ENCODE data around the gene LZTR1. TPM values are rescaled to one million over a fixed set of nuclear protein-coding genes. Genes with fewer than 3 reads are reported as not detected.

LZTR1 gene
- total and polyA plus RNA-seq, 2 of the 4 experiments (the other 2 are of a cell fraction): 22.8 to 41.3 TPM

DNA sequence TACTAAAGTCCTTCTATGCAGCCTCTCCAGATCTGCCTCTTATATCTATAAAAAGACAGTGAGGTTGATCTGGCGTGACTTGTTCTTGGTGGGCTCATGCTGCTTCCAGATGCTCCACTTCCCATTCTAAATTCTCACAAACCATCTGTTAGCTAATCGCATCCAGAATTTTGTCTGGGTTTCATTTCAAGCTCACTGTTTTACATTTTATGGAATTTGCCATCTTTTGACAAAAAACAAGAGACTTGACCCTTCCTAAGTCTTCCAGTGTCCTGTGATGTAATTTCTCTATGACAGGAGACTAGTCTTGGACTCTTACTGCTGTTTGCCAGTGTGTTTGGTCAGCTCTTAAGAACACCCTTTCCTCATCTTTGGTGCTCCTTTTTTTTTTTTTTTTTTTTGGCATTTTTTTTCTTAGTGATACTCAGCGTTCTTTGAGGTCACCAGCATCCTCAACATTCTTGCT is 41.9 kb upstream of the LZTR1 start:
- WGBS, 2 experiments (ENCODE audit: extremely low coverage in 2 of 2, insufficient read length in 1 of 2): no CpG with 5 or more reads among the region's 3 CpGs
- Histone ChIP-seq H3K36me3 (ENCODE audit: control insufficient read depth, insufficient read depth, low read length) (peaks cover 23% of the 10 kb centered on the region), H2BK120ac (ENCODE audit: low read depth, low read length) (no peak overlapping the region), H4K8ac (ENCODE audit: low read depth in 2 of 2, low read length in 2 of 2) (no peak overlapping the region), H2BK20ac (ENCODE audit: low read depth, low read length) (no peak overlapping the region), H2AFZ (replicated peaks; ENCODE audit: low read length, poor library complexity) (no peak overlapping the region), H2AK5ac (ENCODE audit: low read depth, low read length) (no peak overlapping the region), H3K9me3 (ENCODE audit: control insufficient read depth, insufficient read depth, low read length) (no peaks in the 10 kb centered on the region), H3K56ac (ENCODE audit: extremely low read depth, insufficient read depth, low read length) (no peak overlapping the region), H4K91ac (ENCODE audit: insufficient read depth, low read depth, low read length) (no peak overlapping the region), H3K4ac (ENCODE audit: low read depth, low read length) (no peak overlapping the region), H3K18ac (ENCODE audit: low read depth, low read length) (no peak overlapping the region), H3K9ac (ENCODE audit: low read depth, low read length) (no peak overlapping the region), H3K23ac (ENCODE audit: low read depth, low read length) (no peak overlapping the region), H3K79me1 (ENCODE audit: low read depth in 1 of 2, low read length in 2 of 2) (peaks cover 8 to 72% of the 10 kb centered on the region in 2 experiments), H4K20me1 (ENCODE audit: insufficient read depth, low read length) (peaks cover 95% of the 10 kb centered on the region), H3K27ac (ENCODE audit: insufficient read depth, low read length) (no peak overlapping the region), H2BK15ac (ENCODE audit: low read depth, low read length) (no peak overlapping the region), H3K14ac (replicated peaks; ENCODE audit: low read depth, low read length) (no peak overlapping the region), H3K4me3 (ENCODE audit: insufficient read depth, low read depth, low read length) (no peak overlapping the region), H4K5ac (ENCODE audit: low read depth, low read length) (no peak overlapping the region), H3K4me2 (ENCODE audit: low read depth, low read length) (no peak overlapping the region), H3K27me3 (ENCODE audit: control insufficient read depth, insufficient read depth, low read length) (no peaks in the 10 kb centered on the region), H3K4me1 (ENCODE audit: control insufficient read depth, insufficient read depth, low read length) (peaks cover 8% of the 10 kb centered on the region), H2BK5ac (ENCODE audit: low read depth, low read length, poor library complexity, severe bottlenecking) (no peak overlapping the region), H3K9me1 (ENCODE audit: insufficient read depth, low read length) (peaks cover 17% of the 10 kb centered on the region), H2AK9ac (replicated peaks; ENCODE audit: low read depth, low read length, poor library complexity) (no peak overlapping the region)
- dilution Hi-C loops (cut with HindIII; ENCODE audit: low sequenced_read_pairs, unreplicated experiment) (no loop called here), in situ Hi-C loops (cut with MboI; ENCODE audit: low sequenced_read_pairs) (no loop called here), intact Hi-C loops (cut with micrococcal nuclease) (no loop called here)
- TF ChIP-seq, protein P1, sequence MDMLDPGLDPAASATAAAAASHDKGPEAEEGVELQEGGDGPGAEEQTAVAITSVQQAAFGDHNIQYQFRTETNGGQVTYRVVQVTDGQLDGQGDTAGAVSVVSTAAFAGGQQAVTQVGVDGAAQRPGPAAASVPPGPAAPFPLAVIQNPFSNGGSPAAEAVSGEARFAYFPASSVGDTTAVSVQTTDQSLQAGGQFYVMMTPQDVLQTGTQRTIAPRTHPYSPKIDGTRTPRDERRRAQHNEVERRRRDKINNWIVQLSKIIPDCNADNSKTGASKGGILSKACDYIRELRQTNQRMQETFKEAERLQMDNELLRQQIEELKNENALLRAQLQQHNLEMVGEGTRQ (IDR thresholded peaks at IDR 0.05; ENCODE audit: low read depth, low read length): no peak
- TF ChIP-seq CEBPB (IDR thresholded peaks at IDR 0.05; ENCODE audit: low read depth, low read length) (no peak), BHLHE40 (IDR thresholded peaks at IDR 0.05; ENCODE audit: low read depth, low read length) (no peak), MAZ (IDR thresholded peaks at IDR 0.05; ENCODE audit: borderline replicate concordance, low read depth, low read length) (no peak), RFX5 (IDR thresholded peaks at IDR 0.05; ENCODE audit: low read depth, low read length) (no peak), SMC3 (IDR thresholded peaks at IDR 0.05; ENCODE audit: low read depth, low read length) (no peak), RAD21 (IDR thresholded peaks at IDR 0.05; ENCODE audit: low read length) (no peak), MAFK (IDR thresholded peaks at IDR 0.05; ENCODE audit: low read depth, low read length) (no peak), NFE2L2 (IDR thresholded peaks at IDR 0.05; ENCODE audit: low read depth, low read length) (no peak), FOS (IDR thresholded peaks at IDR 0.05; ENCODE audit: low read depth, low read length) (no peak), MXI1 (IDR thresholded peaks at IDR 0.05; ENCODE audit: borderline replicate concordance, low read depth, low read length) (no peak), RCOR1 (IDR thresholded peaks at IDR 0.05; ENCODE audit: insufficient replicate concordance, low read length) (no peak), POLR2A (IDR thresholded peaks at IDR 0.05; ENCODE audit: low read depth, low read length) (no peak), CHD1 (IDR thresholded peaks at IDR 0.05; ENCODE audit: low read depth, low read length) (no peak)
- TF ChIP-seq, protein P2, sequence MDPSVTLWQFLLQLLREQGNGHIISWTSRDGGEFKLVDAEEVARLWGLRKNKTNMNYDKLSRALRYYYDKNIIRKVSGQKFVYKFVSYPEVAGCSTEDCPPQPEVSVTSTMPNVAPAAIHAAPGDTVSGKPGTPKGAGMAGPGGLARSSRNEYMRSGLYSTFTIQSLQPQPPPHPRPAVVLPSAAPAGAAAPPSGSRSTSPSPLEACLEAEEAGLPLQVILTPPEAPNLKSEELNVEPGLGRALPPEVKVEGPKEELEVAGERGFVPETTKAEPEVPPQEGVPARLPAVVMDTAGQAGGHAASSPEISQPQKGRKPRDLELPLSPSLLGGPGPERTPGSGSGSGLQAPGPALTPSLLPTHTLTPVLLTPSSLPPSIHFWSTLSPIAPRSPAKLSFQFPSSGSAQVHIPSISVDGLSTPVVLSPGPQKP (IDR thresholded peaks at IDR 0.05; ENCODE audit: borderline replicate concordance, low read depth, low read length): no peak
- TF ChIP-seq, protein P3, sequence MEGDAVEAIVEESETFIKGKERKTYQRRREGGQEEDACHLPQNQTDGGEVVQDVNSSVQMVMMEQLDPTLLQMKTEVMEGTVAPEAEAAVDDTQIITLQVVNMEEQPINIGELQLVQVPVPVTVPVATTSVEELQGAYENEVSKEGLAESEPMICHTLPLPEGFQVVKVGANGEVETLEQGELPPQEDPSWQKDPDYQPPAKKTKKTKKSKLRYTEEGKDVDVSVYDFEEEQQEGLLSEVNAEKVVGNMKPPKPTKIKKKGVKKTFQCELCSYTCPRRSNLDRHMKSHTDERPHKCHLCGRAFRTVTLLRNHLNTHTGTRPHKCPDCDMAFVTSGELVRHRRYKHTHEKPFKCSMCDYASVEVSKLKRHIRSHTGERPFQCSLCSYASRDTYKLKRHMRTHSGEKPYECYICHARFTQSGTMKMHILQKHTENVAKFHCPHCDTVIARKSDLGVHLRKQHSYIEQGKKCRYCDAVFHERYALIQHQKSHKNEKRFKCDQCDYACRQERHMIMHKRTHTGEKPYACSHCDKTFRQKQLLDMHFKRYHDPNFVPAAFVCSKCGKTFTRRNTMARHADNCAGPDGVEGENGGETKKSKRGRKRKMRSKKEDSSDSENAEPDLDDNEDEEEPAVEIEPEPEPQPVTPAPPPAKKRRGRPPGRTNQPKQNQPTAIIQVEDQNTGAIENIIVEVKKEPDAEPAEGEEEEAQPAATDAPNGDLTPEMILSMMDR (conservative IDR thresholded peaks at IDR 0.05; ENCODE audit: low read depth, low read length): no peak
- BruUV-seq (replicated peaks): no TSS peak
- ChIA-PET POLR2A (ENCODE audit: unreplicated experiment) (no interaction called here), CTCF (no interaction called here)
- no peak for DNase-seq
- no peak for ATAC-seq (ENCODE audit: low read depth)
